Suppressor macrophage treated with lipopolysaccharide for 1 hour (primary cell): ENCODE measurements around the gene ULK4.
"Not testable (repeated sequence)": the region's sequence is repeated elsewhere in the genome, so short reads cannot be mapped to it uniquely, and the experiment has no call there.

Source experiments
- DNase-seq, 3 donors: peaks; one replicate each; pipeline ENCODE4 v3.0.0-alpha.2; 2020 to 2022

Gene ULK4

GRCh38 chr3:41749988-41750387 lies 211.9 kb downstream of the ULK4 start:
- no peak for DNase-seq

- DNase-seq, result no peak
These were observed 215.7 kb downstream of the ULK4 start for GRCh38 chr3:41746215-41746614.

- DNase-seq, result no peak
These were observed 219.8 kb downstream of the ULK4 start for GRCh38 chr3:41742121-41742520.

- no peak for DNase-seq
These were observed 221.5 kb downstream of the ULK4 start for GRCh38 chr3:41740374-41740886.

- no peak for DNase-seq
These were observed 235.0 kb downstream of the ULK4 start for GRCh38 chr3:41726891-41727290.

GRCh38 chr3:41717641-41718040 lies 244.3 kb downstream of the ULK4 start:
- no peak for DNase-seq

GRCh38 chr3:41716471-41716870 lies 245.4 kb downstream of the ULK4 start:
- no peak for DNase-seq

- no peak for DNase-seq
These were observed 246.5 kb downstream of the ULK4 start for GRCh38 chr3:41715376-41715775.

GRCh38 chr3:41711651-41712050 lies 250.3 kb downstream of the ULK4 start:
- DNase-seq, result peak; percentile 23 to 40 (median 37)

GRCh38 chr3:41710646-41711388 lies 251.1 kb downstream of the ULK4 start:
- DNase-seq, result no peak

GRCh38 chr3:41709213-41709612 lies 252.7 kb downstream of the ULK4 start:
- not testable (repeated sequence) for DNase-seq

GRCh38 chr3:41708176-41708575 lies 253.7 kb downstream of the ULK4 start:
- no peak for DNase-seq

GRCh38 chr3:41705893-41706292 lies 256.0 kb downstream of the ULK4 start:
- no peak for DNase-seq

- DNase-seq, result no peak
These were observed 260.7 kb downstream of the ULK4 start for GRCh38 chr3:41701191-41701698.

GRCh38 chr3:41700155-41700554 lies 261.7 kb downstream of the ULK4 start:
- no peak for DNase-seq

GRCh38 chr3:41698898-41699297 lies 263.0 kb downstream of the ULK4 start:
- no peak for DNase-seq

GRCh38 chr3:41697702-41698101 lies 264.2 kb downstream of the ULK4 start:
- no peak for DNase-seq

- DNase-seq, result not testable (repeated sequence)
These were observed 266.1 kb downstream of the ULK4 start for GRCh38 chr3:41695806-41696205.

GRCh38 chr3:41693799-41694198 lies 268.1 kb downstream of the ULK4 start:
- DNase-seq, result no peak

GRCh38 chr3:41690766-41691563 lies 270.9 kb downstream of the ULK4 start:
- no peak for DNase-seq

- DNase-seq, result no peak
These were observed 273.1 kb downstream of the ULK4 start for GRCh38 chr3:41688595-41689380.

- no peak for DNase-seq
These were observed 276.8 kb downstream of the ULK4 start for GRCh38 chr3:41684797-41685735.
